Right kidney (tissue), 1 donor: ENCODE data around the gene LIPF.
"Not testable (repeated sequence)": the region's sequence is repeated elsewhere in the genome, so short reads cannot be mapped to it uniquely, and the experiment has no call there.

Experiments
- DNase-seq: peaks from one replicate; pipeline ENCODE4 v3.0.0-alpha.2; 2016

The LIPF gene

GRCh38 chr10:88676283-88677060 lies 12.2 kb downstream of the LIPF start:
- DNase-seq: no peak

GRCh38 chr10:88680958-88681357 lies 16.7 kb downstream of the LIPF start:
- no peak for DNase-seq

- no peak for DNase-seq
Observed at GRCh38 chr10:88682491-88682890, 18.2 kb downstream of the LIPF start.

- no peak for DNase-seq
Observed at GRCh38 chr10:88687853-88688467, 23.7 kb downstream of the LIPF start.

GRCh38 chr10:88689366-88689765 lies 25.1 kb downstream of the LIPF start:
- DNase-seq: no peak

- no peak for DNase-seq
Observed at GRCh38 chr10:88693392-88694020, 29.3 kb downstream of the LIPF start.

GRCh38 chr10:88702848-88703597 lies 38.8 kb downstream of the LIPF start:
- DNase-seq: no peak

- no peak for DNase-seq
Observed at GRCh38 chr10:88705958-88706357, 41.7 kb downstream of the LIPF start, which contains the start of gene LIPK. LIPK (plus strand) TSS chr10:88706249; CDS start chr10:88724544, 18,295 bp downstream.

- no peak for DNase-seq
Observed at GRCh38 chr10:88707429-88708155, 43.4 kb downstream of the LIPF start.

- not testable (repeated sequence) for DNase-seq
Observed at GRCh38 chr10:88709361-88709760, 45.1 kb downstream of the LIPF start.

GRCh38 chr10:88715517-88715916 lies 51.3 kb downstream of the LIPF start:
- DNase-seq: no peak

- DNase-seq: no peak
Observed at GRCh38 chr10:88721392-88721791, 57.1 kb downstream of the LIPF start.

GRCh38 chr10:88725798-88726197 lies 61.6 kb downstream of the LIPF start:
- DNase-seq: no peak

GRCh38 chr10:88728107-88728763 lies 64.0 kb downstream of the LIPF start:
- no peak for DNase-seq
